Activated CD8-positive, alpha-beta memory T cell treated with anti-CD3 and anti-CD28 coated beads, Interleukin-2, amount 10 ng/mL, durations not matched to agents 7 days and 5 days (primary cell): Measurements from ENCODE around the gene PTPN18. TPM values are rescaled to one million over a fixed set of nuclear protein-coding genes. Genes with fewer than 3 reads are reported as not detected.

Source experiments
- ATAC-seq: fragments of 150-1000 bp; cut with Tn5 transposase; one replicate; pipeline ENCODE4 v1.10.0; 2021; ENCODE audit warnings: moderate library complexity
- CTCF ChIA-PET: fragments of 350-600 bp; sonication (Branson Sonifier 250); formaldehyde crosslinking; loops from one replicate; lab custom pipeline; 2021; ENCODE audit warnings: antibody characterized with exemption; lab: Charles Lee
- DNase-seq: peaks from one replicate; pipeline ENCODE4 v3.0.0-alpha.2; 2020
- H3K27ac Mint-ChIP-seq: one replicate; pipeline ENCODE4 v1.8.0; 2021; ENCODE audit warnings: mild to moderate bottlenecking, mixed read lengths
- H3K27me3 Mint-ChIP-seq: one replicate; pipeline ENCODE4 v1.8.0; 2021; ENCODE audit warnings: mixed read lengths
- H3K36me3 Mint-ChIP-seq: one replicate; pipeline ENCODE4 v1.8.0; 2021; ENCODE audit warnings: mild to moderate bottlenecking, mixed read lengths
- H3K4me1 Mint-ChIP-seq: one replicate; pipeline ENCODE4 v1.8.0; 2021; ENCODE audit warnings: mixed read lengths
- H3K4me3 Mint-ChIP-seq: one replicate; pipeline ENCODE4 v1.8.0; 2021; ENCODE audit warnings: mild to moderate bottlenecking, moderate library complexity, mixed read lengths
- H3K9me3 Mint-ChIP-seq: one replicate; pipeline ENCODE4 v1.8.0; 2022; ENCODE audit warnings: low read depth, mixed read lengths
- total RNA-seq, 2 experiments: library from RNA; stranded (reverse); gene quantifications; one replicate each; pipeline ENCODE4 v1.2.3, GENCODE V29; 2021

Gene PTPN18
- total RNA-seq, 2 experiments from 2014 or later = 82.3 to 90.5 TPM

GRCh38 chr2:130334026-130334425 lies 21.8 kb upstream of the PTPN18 start:
- DNase-seq = peak; percentile 28
- Mint-ChIP-seq H3K36me3 (peaks cover 4% of the 10 kb centered on the region), H3K9me3 (no peaks in the 10 kb centered on the region), H3K4me1 (peaks cover 9% of the 10 kb centered on the region), H3K27me3 (peaks cover 26% of the 10 kb centered on the region), H3K4me3 (no peak overlapping the region), H3K27ac (no peak overlapping the region)
- ATAC-seq = no peak
- CTCF ChIA-PET = interaction anchor here (1.6 to 4.3 kb wide), 4 partner anchors 8 to 397 kb away, joined by 3 to 32 read pairs (median 16); partner anchors contain the start of gene IMP4

DNA sequence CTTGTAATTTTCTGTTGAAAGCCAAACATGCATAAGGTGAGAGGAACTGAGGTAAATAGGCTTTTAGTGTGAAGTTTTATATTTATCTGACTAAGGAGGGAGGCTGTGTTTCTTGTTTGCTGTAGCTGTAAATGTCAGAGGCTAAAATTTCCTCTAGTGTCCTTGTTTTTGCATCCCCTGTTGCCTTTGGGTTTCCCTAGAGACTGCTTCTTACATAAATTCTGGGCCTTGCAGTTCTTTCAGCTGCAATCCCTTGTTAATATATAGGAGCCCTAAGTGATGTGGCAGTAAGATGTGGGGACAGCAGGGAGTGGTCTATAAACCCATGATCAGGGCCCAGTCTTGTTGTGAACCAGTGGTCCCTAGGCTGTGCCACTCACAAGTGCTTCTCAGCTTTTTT lies 20.6 kb upstream of the PTPN18 start:
- Mint-ChIP-seq H3K4me1 (peaks cover 11% of the 10 kb centered on the region), H3K36me3 (peaks cover 9% of the 10 kb centered on the region), H3K27ac (no peak overlapping the region), H3K9me3 (no peaks in the 10 kb centered on the region), H3K4me3 (no peak overlapping the region), H3K27me3 (peaks cover 21% of the 10 kb centered on the region)
- CTCF ChIA-PET = interaction anchor here (1.7 kb wide), 1 partner anchor 462 kb away, joined by 5 read pairs; no protein-coding TSS in a partner anchor
- DNase-seq (no peak), ATAC-seq (no peak)

DNA sequence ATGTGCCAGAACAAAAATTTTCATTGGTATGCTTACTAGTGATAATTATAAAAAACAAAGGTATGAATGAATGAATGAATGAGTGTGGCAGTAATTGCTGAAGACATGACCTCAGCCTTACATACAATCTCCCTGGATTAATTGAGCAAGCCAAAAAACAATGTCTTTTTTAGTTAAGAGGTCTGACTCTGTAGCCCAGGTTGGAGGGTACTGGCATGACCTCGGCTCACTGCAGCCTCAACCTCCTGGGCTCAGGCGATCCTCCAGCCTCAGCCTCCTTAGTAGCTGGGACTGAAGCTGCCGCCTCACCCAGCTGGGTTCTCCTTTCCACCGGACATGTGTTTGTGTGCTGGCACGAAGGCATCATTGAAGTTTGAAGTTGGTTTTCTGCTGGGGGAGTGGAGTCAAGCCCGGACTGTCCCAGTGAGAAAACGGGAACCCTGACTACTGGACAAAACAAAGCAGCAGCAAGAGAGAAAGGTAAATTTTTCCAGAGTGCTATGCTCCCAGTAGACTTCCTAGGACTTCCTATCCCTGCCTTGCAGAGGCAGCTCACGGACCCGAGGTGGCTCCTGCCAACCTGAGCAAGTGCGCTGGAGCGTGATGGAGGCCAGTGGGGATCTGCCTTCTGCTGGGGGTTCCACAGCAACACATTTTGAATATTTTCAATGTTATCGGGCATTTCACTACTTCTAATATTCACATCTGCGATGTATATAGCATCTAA lies 19.5 kb upstream of the PTPN18 start:
- H3K9me3 Mint-ChIP-seq = no peaks in the 10 kb centered on the region
- CTCF ChIA-PET = interaction anchor here (0.6 to 1.7 kb wide), 6 partner anchors 20 to 537 kb away, joined by 3 to 5 read pairs (median 3); no protein-coding TSS in a partner anchor
- peaks cover 19% of the 10 kb centered on the region for H3K4me1 Mint-ChIP-seq
- H3K27me3 Mint-ChIP-seq = peaks cover 13% of the 10 kb centered on the region
- no peak overlapping the region for H3K27ac Mint-ChIP-seq
- no peak overlapping the region for H3K4me3 Mint-ChIP-seq
- peaks cover 12% of the 10 kb centered on the region for H3K36me3 Mint-ChIP-seq
- ATAC-seq (no peak), DNase-seq (peak; percentile 30)

GRCh38 chr2:130336877-130337734 lies 18.8 kb upstream of the PTPN18 start:
- Mint-ChIP-seq H3K27me3 (peaks cover 9% of the 10 kb centered on the region), H3K36me3 (peaks cover 12% of the 10 kb centered on the region), H3K9me3 (no peaks in the 10 kb centered on the region), H3K4me1 (peaks cover 21% of the 10 kb centered on the region), H3K27ac (no peak overlapping the region), H3K4me3 (no peak overlapping the region)
- CTCF ChIA-PET = interaction anchor here (0.6 to 1.3 kb wide), 4 partner anchors 20 to 537 kb away, joined by 3 to 4 read pairs (median 3); no protein-coding TSS in a partner anchor
- ATAC-seq (no peak), DNase-seq (peak; percentile 66)

- peaks cover 14% of the 10 kb centered on the region for H3K36me3 Mint-ChIP-seq
- no peaks in the 10 kb centered on the region for H3K9me3 Mint-ChIP-seq
- CTCF ChIA-PET = interaction anchor here (0.9 to 1.0 kb wide), 2 partner anchors 401 kb away, joined by 3 read pairs; no protein-coding TSS in a partner anchor
- peaks cover 3% of the 10 kb centered on the region for H3K27me3 Mint-ChIP-seq
- DNase-seq (peak; percentile 22), ATAC-seq (no peak)
- H3K4me1 Mint-ChIP-seq = peaks cover 17% of the 10 kb centered on the region
- no peak overlapping the region for H3K27ac Mint-ChIP-seq
- H3K4me3 Mint-ChIP-seq = no peak overlapping the region
These were observed 18.0 kb upstream of the PTPN18 start for GRCh38 chr2:130337735-130338325.

GRCh38 chr2:130338793-130339345 lies 17.0 kb upstream of the PTPN18 start:
- H3K9me3 Mint-ChIP-seq = no peaks in the 10 kb centered on the region
- DNase-seq = peak; percentile 22
- no peak overlapping the region for H3K27ac Mint-ChIP-seq
- peaks cover 20% of the 10 kb centered on the region for H3K4me1 Mint-ChIP-seq
- CTCF ChIA-PET = interaction anchor here (1.0 kb wide), 1 partner anchor 402 kb away, joined by 3 read pairs; no protein-coding TSS in a partner anchor
- H3K36me3 Mint-ChIP-seq = peaks cover 14% of the 10 kb centered on the region
- H3K27me3 Mint-ChIP-seq = peaks cover 3% of the 10 kb centered on the region
- no peak for ATAC-seq
- H3K4me3 Mint-ChIP-seq = no peak overlapping the region

- Mint-ChIP-seq H3K4me3 (no peak overlapping the region), H3K27me3 (no peaks in the 10 kb centered on the region), H3K4me1 (peaks cover 26% of the 10 kb centered on the region), H3K27ac (no peak overlapping the region), H3K36me3 (peaks cover 21% of the 10 kb centered on the region), H3K9me3 (no peaks in the 10 kb centered on the region)
- peak; percentile 36 for DNase-seq
- no peak for ATAC-seq
- CTCF ChIA-PET = interaction anchor here (2.8 kb wide), 1 partner anchor 159 kb away, joined by 14 read pairs; the partner anchor contains the start of gene SMPD4
These were observed 15.7 kb upstream of the PTPN18 start for GRCh38 chr2:130339885-130340745.

DNA sequence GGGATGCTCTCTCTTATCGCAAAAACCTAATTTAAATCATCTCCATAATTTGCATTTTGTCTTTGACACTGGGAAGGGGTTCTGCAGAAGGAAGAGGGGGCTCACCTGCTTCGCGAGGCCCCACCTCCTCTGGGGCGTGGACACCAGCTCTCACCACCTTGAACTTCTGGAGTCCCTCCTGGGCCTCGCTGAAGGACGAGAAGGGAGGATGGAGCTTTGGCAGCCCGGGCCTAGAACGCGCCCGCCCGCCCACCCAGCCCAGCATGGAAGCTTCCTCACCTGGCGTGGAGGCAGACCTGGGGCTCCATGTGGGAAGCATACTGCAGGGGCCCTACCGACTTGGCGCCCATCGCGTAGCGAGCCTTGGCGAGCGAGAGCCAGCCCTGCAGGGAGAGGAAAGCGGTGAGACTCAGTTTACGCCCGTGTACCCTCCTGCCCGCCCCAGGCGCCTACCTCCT lies 14.3 kb upstream of the PTPN18 start:
- DNase-seq (peak; percentile 57), ATAC-seq (no peak)
- H3K4me3 Mint-ChIP-seq = peak overlapping the region; percentile 97
- peak overlapping the region; percentile 98 for H3K27ac Mint-ChIP-seq
- CTCF ChIA-PET = interaction anchor here (0.7 to 3.5 kb wide), 9 partner anchors 8 to 453 kb away, joined by 3 to 24 read pairs (median 14); partner anchors contain the start of gene SMPD4
- peaks cover 35% of the 10 kb centered on the region for H3K36me3 Mint-ChIP-seq
- no peaks in the 10 kb centered on the region for H3K9me3 Mint-ChIP-seq
- H3K4me1 Mint-ChIP-seq = peaks cover 29% of the 10 kb centered on the region
- H3K27me3 Mint-ChIP-seq = no peaks in the 10 kb centered on the region

DNA sequence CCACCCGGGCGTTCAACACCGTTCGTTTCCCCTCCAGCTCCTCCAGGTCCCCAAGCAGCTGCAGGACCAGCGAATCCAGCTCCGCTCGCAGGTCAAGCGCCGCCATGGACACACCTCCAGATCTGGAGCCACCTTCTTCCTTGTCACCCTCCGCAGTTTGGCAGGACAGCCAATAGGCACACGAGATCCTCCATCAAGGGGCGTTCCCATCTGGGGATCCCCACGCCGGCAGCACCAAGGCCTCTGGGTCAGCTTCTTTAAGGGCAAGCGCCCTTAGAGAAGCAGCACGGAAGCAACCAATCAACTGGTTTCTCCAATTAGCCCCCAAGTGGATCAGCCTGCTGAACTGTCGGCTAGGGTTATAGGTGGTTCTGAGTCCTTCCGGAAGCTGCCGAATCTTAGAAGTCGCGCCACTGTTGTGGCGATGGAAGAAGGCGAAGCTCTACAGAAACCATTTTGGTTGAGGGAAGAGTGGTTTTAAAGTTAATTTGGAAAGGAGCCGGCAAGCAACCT lies 13.8 kb upstream of the PTPN18 start:
- Mint-ChIP-seq H3K27ac (peak overlapping the region; percentile 98), H3K9me3 (no peaks in the 10 kb centered on the region), H3K4me1 (peaks cover 29% of the 10 kb centered on the region), H3K4me3 (peak overlapping the region; percentile 97), H3K36me3 (peaks cover 40% of the 10 kb centered on the region), H3K27me3 (no peaks in the 10 kb centered on the region)
- CTCF ChIA-PET = interaction anchor here (0.7 to 3.5 kb wide), 12 partner anchors 9 to 741 kb away, joined by 3 to 24 read pairs (median 4); partner anchors contain the start of genes PTPN18 and SMPD4
- ATAC-seq (peak; percentile 84), DNase-seq (peak; percentile 92)

GRCh38 chr2:130342533-130343275 lies 13.2 kb upstream of the PTPN18 start, which contains the start of gene IMP4:
TSS of gene IMP4 (plus strand) at chr2:130342897. CDS start at chr2:130342933, 36 bp downstream.
- Mint-ChIP-seq H3K27me3 (no peaks in the 10 kb centered on the region), H3K27ac (peak within 1 kb of the TSS; percentile 98), H3K4me1 (peaks cover 29% of the 10 kb centered on the region), H3K9me3 (no peaks in the 10 kb centered on the region), H3K36me3 (peaks cover 46% of the 10 kb centered on the region), H3K4me3 (peak within 1 kb of the TSS; percentile 97)
- ATAC-seq (peak; percentile 87), DNase-seq (peak; percentile 98)
- CTCF ChIA-PET = interaction anchor here (0.8 to 3.5 kb wide), 11 partner anchors 9 to 741 kb away, joined by 3 to 24 read pairs (median 5); partner anchors contain the start of genes PTPN18 and SMPD4

DNA sequence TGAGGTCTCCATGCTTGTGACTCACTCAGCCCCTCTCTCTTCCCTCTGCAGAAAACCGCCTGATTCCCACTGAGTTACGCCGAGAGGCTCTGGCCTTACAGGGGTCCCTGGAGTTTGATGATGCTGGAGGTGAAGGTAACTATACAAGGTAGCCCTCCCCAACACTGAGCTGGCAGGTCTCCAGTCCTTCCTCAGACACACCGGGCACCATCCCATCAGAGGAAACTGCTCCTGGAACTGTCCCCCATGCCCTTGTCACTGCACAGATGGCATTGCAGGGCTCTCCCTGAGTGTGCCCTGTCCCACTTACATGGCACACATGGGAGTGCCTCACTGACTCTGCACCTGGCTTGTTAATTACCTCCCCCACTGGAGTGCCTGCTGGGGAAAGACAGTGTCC lies 11.3 kb upstream of the PTPN18 start:
- CTCF ChIA-PET = interaction anchor here (1.3 to 3.4 kb wide), 4 partner anchors 8 to 163 kb away, joined by 3 to 22 read pairs (median 4); partner anchors contain the start of gene SMPD4
- no peak for DNase-seq
- no peak for ATAC-seq
- no peaks in the 10 kb centered on the region for H3K27me3 Mint-ChIP-seq
- H3K4me3 Mint-ChIP-seq = peak overlapping the region; percentile 97
- H3K27ac Mint-ChIP-seq = no peak overlapping the region
- peaks cover 48% of the 10 kb centered on the region for H3K36me3 Mint-ChIP-seq
- peaks cover 28% of the 10 kb centered on the region for H3K4me1 Mint-ChIP-seq
- no peaks in the 10 kb centered on the region for H3K9me3 Mint-ChIP-seq
